ENCODE data around the gene C10orf67. TPM values are rescaled to one million over a fixed set of nuclear protein-coding genes. Genes with fewer than 3 reads are reported as not detected.

The C10orf67 gene
- total RNA-seq, 1 experiment from 2014 or later: not detected

DNA sequence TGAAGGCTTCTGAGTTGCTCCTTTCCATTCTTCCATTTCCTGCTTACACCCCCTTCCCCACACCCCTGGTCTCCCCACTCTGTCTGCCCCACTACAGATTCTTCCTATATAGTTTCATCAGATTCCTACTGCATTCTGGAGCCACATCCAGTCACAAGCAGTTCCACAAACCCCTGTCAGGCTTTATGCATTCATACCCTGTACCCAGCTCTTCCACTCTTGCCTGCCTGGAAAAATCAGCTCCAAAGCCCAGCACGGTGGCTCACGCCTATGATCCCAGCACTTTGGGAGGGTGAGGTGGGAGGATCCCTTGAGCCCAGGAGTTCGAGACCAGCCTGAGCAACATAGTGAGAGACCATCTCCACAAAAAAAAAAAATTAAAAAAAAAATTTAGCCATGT lies 60.4 kb downstream of the C10orf67 start:
- H3K36me3 ChIP-seq (ENCODE audit: control insufficient read depth, insufficient read depth, low read length): no peaks in the 10 kb centered on the region
- in situ Hi-C loops (cut with HindIII; ENCODE audit: low pct_unique_long_range_greater_than_20kb, low sequenced_read_pairs) (no loop called here), intact Hi-C loops (cut with micrococcal nuclease; ENCODE audit: unreplicated experiment) (no loop called here)
- DNase-seq (ENCODE audit: low read depth, low spot score): no peak
- no peaks in the 10 kb centered on the region for H3K27me3 ChIP-seq (ENCODE audit: control insufficient read depth, insufficient read depth, low read length)
- CTCF ChIA-PET: no interaction called here
- ATAC-seq: no peak
- H3K4me1 ChIP-seq (ENCODE audit: control insufficient read depth, insufficient read depth, low read length): no peaks in the 10 kb centered on the region
- H3K9me3 ChIP-seq (ENCODE audit: control insufficient read depth, insufficient read depth, low read depth, low read length): no peaks in the 10 kb centered on the region
- no peak overlapping the region for H3K4me3 ChIP-seq (ENCODE audit: low read depth in 2 of 2, low read length in 2 of 2)
- H3K27ac ChIP-seq (ENCODE audit: low read length): no peak overlapping the region
- TF ChIP-seq, protein P1, sequence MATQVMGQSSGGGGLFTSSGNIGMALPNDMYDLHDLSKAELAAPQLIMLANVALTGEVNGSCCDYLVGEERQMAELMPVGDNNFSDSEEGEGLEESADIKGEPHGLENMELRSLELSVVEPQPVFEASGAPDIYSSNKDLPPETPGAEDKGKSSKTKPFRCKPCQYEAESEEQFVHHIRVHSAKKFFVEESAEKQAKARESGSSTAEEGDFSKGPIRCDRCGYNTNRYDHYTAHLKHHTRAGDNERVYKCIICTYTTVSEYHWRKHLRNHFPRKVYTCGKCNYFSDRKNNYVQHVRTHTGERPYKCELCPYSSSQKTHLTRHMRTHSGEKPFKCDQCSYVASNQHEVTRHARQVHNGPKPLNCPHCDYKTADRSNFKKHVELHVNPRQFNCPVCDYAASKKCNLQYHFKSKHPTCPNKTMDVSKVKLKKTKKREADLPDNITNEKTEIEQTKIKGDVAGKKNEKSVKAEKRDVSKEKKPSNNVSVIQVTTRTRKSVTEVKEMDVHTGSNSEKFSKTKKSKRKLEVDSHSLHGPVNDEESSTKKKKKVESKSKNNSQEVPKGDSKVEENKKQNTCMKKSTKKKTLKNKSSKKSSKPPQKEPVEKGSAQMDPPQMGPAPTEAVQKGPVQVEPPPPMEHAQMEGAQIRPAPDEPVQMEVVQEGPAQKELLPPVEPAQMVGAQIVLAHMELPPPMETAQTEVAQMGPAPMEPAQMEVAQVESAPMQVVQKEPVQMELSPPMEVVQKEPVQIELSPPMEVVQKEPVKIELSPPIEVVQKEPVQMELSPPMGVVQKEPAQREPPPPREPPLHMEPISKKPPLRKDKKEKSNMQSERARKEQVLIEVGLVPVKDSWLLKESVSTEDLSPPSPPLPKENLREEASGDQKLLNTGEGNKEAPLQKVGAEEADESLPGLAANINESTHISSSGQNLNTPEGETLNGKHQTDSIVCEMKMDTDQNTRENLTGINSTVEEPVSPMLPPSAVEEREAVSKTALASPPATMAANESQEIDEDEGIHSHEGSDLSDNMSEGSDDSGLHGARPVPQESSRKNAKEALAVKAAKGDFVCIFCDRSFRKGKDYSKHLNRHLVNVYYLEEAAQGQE (IDR thresholded peaks at IDR 0.05; ENCODE audit: insufficient read depth in 1 of 2, low read depth in 2 of 2, low read length in 1 of 2): no peak
- TF ChIP-seq POLR2AphosphoS5 (IDR thresholded peaks at IDR 0.05; ENCODE audit: low read depth, low read length) (no peak), SIN3A (IDR thresholded peaks at IDR 0.05; ENCODE audit: borderline replicate concordance, insufficient read depth, low read depth, low read length) (no peak), TCF7L2 (IDR thresholded peaks at IDR 0.05; ENCODE audit: low read depth, low read length) (no peak)
- TF ChIP-seq, protein P2, sequence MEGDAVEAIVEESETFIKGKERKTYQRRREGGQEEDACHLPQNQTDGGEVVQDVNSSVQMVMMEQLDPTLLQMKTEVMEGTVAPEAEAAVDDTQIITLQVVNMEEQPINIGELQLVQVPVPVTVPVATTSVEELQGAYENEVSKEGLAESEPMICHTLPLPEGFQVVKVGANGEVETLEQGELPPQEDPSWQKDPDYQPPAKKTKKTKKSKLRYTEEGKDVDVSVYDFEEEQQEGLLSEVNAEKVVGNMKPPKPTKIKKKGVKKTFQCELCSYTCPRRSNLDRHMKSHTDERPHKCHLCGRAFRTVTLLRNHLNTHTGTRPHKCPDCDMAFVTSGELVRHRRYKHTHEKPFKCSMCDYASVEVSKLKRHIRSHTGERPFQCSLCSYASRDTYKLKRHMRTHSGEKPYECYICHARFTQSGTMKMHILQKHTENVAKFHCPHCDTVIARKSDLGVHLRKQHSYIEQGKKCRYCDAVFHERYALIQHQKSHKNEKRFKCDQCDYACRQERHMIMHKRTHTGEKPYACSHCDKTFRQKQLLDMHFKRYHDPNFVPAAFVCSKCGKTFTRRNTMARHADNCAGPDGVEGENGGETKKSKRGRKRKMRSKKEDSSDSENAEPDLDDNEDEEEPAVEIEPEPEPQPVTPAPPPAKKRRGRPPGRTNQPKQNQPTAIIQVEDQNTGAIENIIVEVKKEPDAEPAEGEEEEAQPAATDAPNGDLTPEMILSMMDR (IDR thresholded peaks at IDR 0.05): no peak
- POLR2A ChIA-PET: no interaction called here
- BruUV-seq (replicated peaks): no TSS peak

DNA sequence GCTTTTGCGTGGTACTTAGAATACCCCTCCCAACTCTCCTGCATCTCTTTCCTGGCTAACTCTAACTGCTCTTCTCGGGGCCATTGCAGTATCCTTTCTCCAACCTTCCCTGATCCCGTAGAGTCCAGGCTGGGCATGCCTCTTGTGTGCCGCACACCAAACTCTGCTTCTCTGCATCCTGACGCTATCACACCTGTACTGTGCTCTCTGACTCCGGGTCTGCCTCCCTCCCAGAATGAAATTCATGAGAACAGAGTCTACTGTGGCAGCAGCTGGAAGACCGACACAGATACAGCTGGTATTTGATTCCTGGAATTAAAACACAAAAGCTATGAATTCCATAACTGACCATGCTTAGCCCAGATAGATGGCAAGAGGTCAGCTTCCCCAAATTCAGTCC lies 60.9 kb downstream of the C10orf67 start:
- in situ Hi-C loops (cut with HindIII; ENCODE audit: low pct_unique_long_range_greater_than_20kb, low sequenced_read_pairs) (no loop called here), intact Hi-C loops (cut with micrococcal nuclease; ENCODE audit: unreplicated experiment) (no loop called here)
- CTCF ChIA-PET: no interaction called here
- no peaks in the 10 kb centered on the region for H3K27me3 ChIP-seq (ENCODE audit: control insufficient read depth, insufficient read depth, low read length)
- no TSS peak for BruUV-seq (replicated peaks)
- no peaks in the 10 kb centered on the region for H3K9me3 ChIP-seq (ENCODE audit: control insufficient read depth, insufficient read depth, low read depth, low read length)
- no peak for ATAC-seq
- H3K4me1 ChIP-seq (ENCODE audit: control insufficient read depth, insufficient read depth, low read length): no peaks in the 10 kb centered on the region
- POLR2A ChIA-PET: no interaction called here
- H3K36me3 ChIP-seq (ENCODE audit: control insufficient read depth, insufficient read depth, low read length): no peaks in the 10 kb centered on the region
- TF ChIP-seq, protein P2 (IDR thresholded peaks at IDR 0.05): no peak
- TF ChIP-seq SIN3A (IDR thresholded peaks at IDR 0.05; ENCODE audit: borderline replicate concordance, insufficient read depth, low read depth, low read length) (no peak), POLR2AphosphoS5 (IDR thresholded peaks at IDR 0.05; ENCODE audit: low read depth, low read length) (no peak), TCF7L2 (IDR thresholded peaks at IDR 0.05; ENCODE audit: low read depth, low read length) (no peak)
- TF ChIP-seq, protein P1 (IDR thresholded peaks at IDR 0.05; ENCODE audit: insufficient read depth in 1 of 2, low read depth in 2 of 2, low read length in 1 of 2): no peak
- no peak for DNase-seq (ENCODE audit: low read depth, low spot score)
- H3K4me3 ChIP-seq (ENCODE audit: low read depth in 2 of 2, low read length in 2 of 2): no peak overlapping the region
- no peak overlapping the region for H3K27ac ChIP-seq (ENCODE audit: low read length)

All from Panc1 (cell line).